Adrenal gland (tissue), 5 donors: ENCODE data around the gene SH3RF1.

Experiments
- POLR2A ChIP-seq, 2 donors: fragments of 450-650 bp; IDR thresholded peaks; one replicate each; pipeline ENCODE4 v1.6.1; 2017; ENCODE audit warnings: antibody characterized with exemption in 2 of 2, mild to moderate bottlenecking in 2 of 2, moderate library complexity in 1 of 2
- TF ChIP-seq, protein P1 (sequence below), 6 experiments: fragments of 450-650 bp in 4 of 6; fragments of 200-600 bp in 2 of 6; sonication (generic) in 1 of 6; IDR thresholded peaks; 1 replicate in 5 of 6; 2 replicates in 1 of 6; pipeline versions ENCODE4 v1.5.1 to v1.8.0; 2016 to 2021; ENCODE audit warnings: antibody characterized with exemption in 6 of 6, mild to moderate bottlenecking in 2 of 6, moderate library complexity in 1 of 6
- donor health status: DM: no; HTN: no; CAD: no.

DNA sequence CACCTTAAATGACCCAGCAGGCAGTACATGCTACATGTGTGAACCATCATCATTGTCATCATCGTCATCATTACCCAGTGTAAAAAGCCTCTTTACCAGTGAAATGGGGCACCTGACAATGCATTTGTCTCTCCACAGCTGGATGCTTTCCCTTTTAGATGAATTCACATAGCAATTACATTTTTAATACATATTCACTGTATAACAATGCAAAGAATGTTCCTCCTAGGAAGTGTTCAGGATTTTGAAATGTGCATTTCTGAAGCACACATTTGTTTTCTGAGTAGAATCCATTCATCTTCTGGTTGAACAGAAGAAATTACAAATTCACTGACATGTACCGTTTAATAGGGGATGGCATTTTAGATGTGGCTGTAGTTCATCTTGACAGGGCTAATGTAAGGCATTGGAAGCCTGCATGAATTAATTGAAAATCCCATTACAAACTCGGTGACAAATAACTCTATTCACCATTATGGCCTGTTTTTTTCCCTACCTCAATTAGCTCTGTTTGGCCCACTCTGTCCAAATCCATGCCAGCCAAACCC lies 111.1 kb downstream of the SH3RF1 start:
- TF ChIP-seq, protein P1, sequence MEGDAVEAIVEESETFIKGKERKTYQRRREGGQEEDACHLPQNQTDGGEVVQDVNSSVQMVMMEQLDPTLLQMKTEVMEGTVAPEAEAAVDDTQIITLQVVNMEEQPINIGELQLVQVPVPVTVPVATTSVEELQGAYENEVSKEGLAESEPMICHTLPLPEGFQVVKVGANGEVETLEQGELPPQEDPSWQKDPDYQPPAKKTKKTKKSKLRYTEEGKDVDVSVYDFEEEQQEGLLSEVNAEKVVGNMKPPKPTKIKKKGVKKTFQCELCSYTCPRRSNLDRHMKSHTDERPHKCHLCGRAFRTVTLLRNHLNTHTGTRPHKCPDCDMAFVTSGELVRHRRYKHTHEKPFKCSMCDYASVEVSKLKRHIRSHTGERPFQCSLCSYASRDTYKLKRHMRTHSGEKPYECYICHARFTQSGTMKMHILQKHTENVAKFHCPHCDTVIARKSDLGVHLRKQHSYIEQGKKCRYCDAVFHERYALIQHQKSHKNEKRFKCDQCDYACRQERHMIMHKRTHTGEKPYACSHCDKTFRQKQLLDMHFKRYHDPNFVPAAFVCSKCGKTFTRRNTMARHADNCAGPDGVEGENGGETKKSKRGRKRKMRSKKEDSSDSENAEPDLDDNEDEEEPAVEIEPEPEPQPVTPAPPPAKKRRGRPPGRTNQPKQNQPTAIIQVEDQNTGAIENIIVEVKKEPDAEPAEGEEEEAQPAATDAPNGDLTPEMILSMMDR (IDR thresholded peaks at IDR 0.05): no peak
- no peak for TF ChIP-seq POLR2A (IDR thresholded peaks at IDR 0.05)
